Lower lobe of right lung (tissue), 2 donors: ENCODE results near the gene TAF1C. TPM values are rescaled to one million over a fixed set of nuclear protein-coding genes. Genes with fewer than 3 reads are reported as not detected.

Experiments
- ATAC-seq, 2 donors: fragments of 200-7000 bp; cut with Tn5 transposase; one replicate each; pipeline ENCODE4 v1.9.1; 2020 to 2022; ENCODE audit warnings: mild to moderate bottlenecking in 2 of 2, moderate library complexity in 2 of 2
- DNase-seq: peaks from one replicate; pipeline ENCODE4 v3.0.0-alpha.2; 2020
- H3K27ac ChIP-seq: fragments of 200-600 bp; one replicate; pipeline ENCODE4 v1.8.0; 2022
- H3K27me3 ChIP-seq: fragments of 200-600 bp; one replicate; pipeline ENCODE4 v1.8.0; 2022; ENCODE audit warnings: low read depth
- H3K36me3 ChIP-seq: fragments of 200-600 bp; one replicate; pipeline ENCODE4 v1.8.0; 2022; ENCODE audit warnings: mild to moderate bottlenecking
- H3K4me1 ChIP-seq: fragments of 200-600 bp; one replicate; pipeline ENCODE4 v1.8.0; 2022
- H3K4me3 ChIP-seq: fragments of 200-600 bp; one replicate; pipeline ENCODE4 v1.8.0; 2022; ENCODE audit warnings: mild to moderate bottlenecking
- H3K9me3 ChIP-seq: fragments of 200-600 bp; one replicate; pipeline ENCODE4 v1.8.0; 2022
- CTCF ChIP-seq: fragments of 200-600 bp; IDR thresholded peaks from one replicate; pipeline ENCODE4 v1.8.0; 2022; ENCODE audit warnings: antibody characterized with exemption, mild to moderate bottlenecking
- intact Hi-C: fragments of 100-400 bp; cut with DNase I; formaldehyde crosslinking; loops from one replicate; pipeline ENCODE4 v1.11.0; 2022
- total RNA-seq: library from RNA; stranded (reverse); fragmentation: NEBNext Ultra II Directional; extraction: Animal tissue kit (Norgen Biotek cat#: 25700); gene quantifications from one replicate; pipeline ENCODE4 v1.2.1, GENCODE V29; 2021
- donor health status: DM: no; HTN: yes; CAD: no; lungs with severe emphysema.

Gene TAF1C
- total RNA-seq, 1 donor from 2014 or later, result 60.6 TPM

- H3K4me1 ChIP-seq, result peaks cover 6% of the 10 kb centered on the region
- H3K27ac ChIP-seq, result no peak overlapping the region
- DNase-seq (no peak), ATAC-seq (no peak)
- no peak for TF ChIP-seq CTCF
- no peaks in the 10 kb centered on the region for H3K27me3 ChIP-seq
- intact Hi-C loops, result no loop called here
- H3K4me3 ChIP-seq, result no peak overlapping the region
- no peaks in the 10 kb centered on the region for H3K9me3 ChIP-seq
- no peaks in the 10 kb centered on the region for H3K36me3 ChIP-seq
Measured at GRCh38 chr16:84137769-84138357, 49.0 kb downstream of the TAF1C start.

- Histone ChIP-seq H3K9me3 (no peaks in the 10 kb centered on the region), H3K27ac (no peak overlapping the region), H3K4me3 (no peak overlapping the region), H3K4me1 (peaks cover 6% of the 10 kb centered on the region), H3K27me3 (no peaks in the 10 kb centered on the region), H3K36me3 (no peaks in the 10 kb centered on the region)
- TF ChIP-seq CTCF, result no peak
- no peak for DNase-seq
- intact Hi-C loops, result no loop called here
- ATAC-seq, result no peak
Measured at GRCh38 chr16:84137287-84137686, 49.6 kb downstream of the TAF1C start.

- Histone ChIP-seq H3K4me3 (no peak overlapping the region), H3K27ac (no peak overlapping the region), H3K27me3 (no peaks in the 10 kb centered on the region), H3K4me1 (peaks cover 6% of the 10 kb centered on the region), H3K36me3 (no peaks in the 10 kb centered on the region), H3K9me3 (no peaks in the 10 kb centered on the region)
- TF ChIP-seq CTCF, result no peak
- intact Hi-C loops, result no loop called here
- DNase-seq (no peak), ATAC-seq (no peak)
Measured at GRCh38 chr16:84136331-84137125, 50.3 kb downstream of the TAF1C start.

- Histone ChIP-seq H3K4me1 (no peaks in the 10 kb centered on the region), H3K27me3 (no peaks in the 10 kb centered on the region), H3K9me3 (no peaks in the 10 kb centered on the region), H3K27ac (no peak overlapping the region), H3K36me3 (peaks cover 28% of the 10 kb centered on the region), H3K4me3 (no peak overlapping the region)
- ATAC-seq (no peak), DNase-seq (no peak)
- TF ChIP-seq CTCF, result no peak
- intact Hi-C loops, result no loop called here
Measured at GRCh38 chr16:84132527-84133285, 54.2 kb downstream of the TAF1C start.

- H3K9me3 ChIP-seq, result no peaks in the 10 kb centered on the region
- TF ChIP-seq CTCF, result no peak
- no peak overlapping the region for H3K27ac ChIP-seq
- no peak for DNase-seq
- no peak for ATAC-seq
- no peak overlapping the region for H3K4me3 ChIP-seq
- no peaks in the 10 kb centered on the region for H3K27me3 ChIP-seq
- intact Hi-C loops, result no loop called here
- peaks cover 39% of the 10 kb centered on the region for H3K36me3 ChIP-seq
- H3K4me1 ChIP-seq, result no peaks in the 10 kb centered on the region
Measured at GRCh38 chr16:84131117-84131516, 55.7 kb downstream of the TAF1C start.

Other genes with a start within 250 kb of the TAF1C start
- 9.8 TPM for gene OSGIN1, start 233.8 kb downstream of the TAF1C start, total RNA-seq
- 0.44 TPM for gene NECAB2, start 218.8 kb downstream of the TAF1C start, total RNA-seq
- gene SLC38A8, start 144.3 kb downstream of the TAF1C start, total RNA-seq, result not detected
- 94.7 TPM for gene MBTPS1, start 70.1 kb downstream of the TAF1C start, total RNA-seq
- 22.5 TPM for gene HSDL1, start 41.9 kb downstream of the TAF1C start, total RNA-seq
- 18.8 TPM for gene DNAAF1, start 41.7 kb downstream of the TAF1C start, total RNA-seq
- gene ADAD2, start 4.1 kb upstream of the TAF1C start, total RNA-seq, result not detected
- not detected for gene KCNG4, start 53.0 kb upstream of the TAF1C start, total RNA-seq
- 18.0 TPM for gene WFDC1, start 107.8 kb upstream of the TAF1C start, total RNA-seq
- gene ATP2C2, start 181.5 kb upstream of the TAF1C start, total RNA-seq, result 56.2 TPM